Liver (tissue), 9 donors: ENCODE data around the gene ZDHHC22. TPM values are rescaled to one million over a fixed set of nuclear protein-coding genes. Genes with fewer than 3 reads are reported as not detected.

Experiments used
- DNase-seq: peaks from one replicate; pipeline ENCODE4 v3.0.0-alpha.2; 2017; ENCODE audit warnings: low spot score
- H3K27ac ChIP-seq, 2 donors: one replicate each; pipeline ENCODE4 v1.7.0; 2013; ENCODE audit warnings: inconsistent platforms in 2 of 2, low read length in 2 of 2, control low read depth in 1 of 2, low read depth in 1 of 2, mild to moderate bottlenecking in 1 of 2
- H3K27me3 ChIP-seq, 4 donors: one replicate each; pipeline versions ENCODE4 v1.6.1 to v1.7.0; 2013; ENCODE audit warnings: low read length in 3 of 4, inconsistent platforms in 1 of 4, mild to moderate bottlenecking in 1 of 4, moderate library complexity in 1 of 4; ENCODE audit not compliant: control insufficient read depth in 4 of 4, insufficient read depth in 4 of 4
- H3K36me3 ChIP-seq, 4 donors: one replicate each; pipeline versions ENCODE4 v1.6.1 to v1.7.0; 2013; ENCODE audit warnings: low read length in 3 of 4, mild to moderate bottlenecking in 3 of 4, low read depth in 1 of 4, moderate library complexity in 1 of 4; ENCODE audit not compliant: control insufficient read depth in 4 of 4, insufficient read depth in 3 of 4
- H3K4me1 ChIP-seq, 4 donors: one replicate each; pipeline versions ENCODE4 v1.6.1 to v1.7.0; 2013; ENCODE audit warnings: low read length in 3 of 4, mild to moderate bottlenecking in 3 of 4, moderate library complexity in 1 of 4; ENCODE audit not compliant: control insufficient read depth in 4 of 4, insufficient read depth in 4 of 4
- H3K4me3 ChIP-seq, 3 donors: one replicate each; pipeline versions ENCODE4 v1.6.1 to v1.7.0; 2013; ENCODE audit warnings: low read length in 3 of 3, control low read depth in 1 of 3, low read depth in 1 of 3, mild to moderate bottlenecking in 1 of 3
- H3K9ac ChIP-seq, 2 donors: one replicate each; pipeline ENCODE4 v1.7.0; 2013; ENCODE audit warnings: low read length in 2 of 2, mild to moderate bottlenecking in 2 of 2, moderate library complexity in 2 of 2, control low read depth in 1 of 2, low read depth in 1 of 2
- H3K9me3 ChIP-seq, 4 donors: one replicate each; pipeline versions ENCODE4 v1.6.1 to v1.7.0; 2013; ENCODE audit warnings: low read length in 3 of 4; ENCODE audit not compliant: control insufficient read depth in 4 of 4
- EGR1 ChIP-seq, 2 donors: IDR thresholded peaks; 2 replicates each; pipeline ENCODE4 v1.6.1; 2016 to 2018; ENCODE audit warnings: antibody characterized with exemption in 2 of 2, low read depth in 2 of 2
- FOXA1 ChIP-seq: IDR thresholded peaks from 2 replicates; pipeline ENCODE4 v1.6.1; 2016; ENCODE audit warnings: antibody characterized with exemption
- FOXA2 ChIP-seq: IDR thresholded peaks from 2 replicates; pipeline ENCODE4 v1.6.1; 2016; ENCODE audit warnings: antibody characterized with exemption
- HNF4A ChIP-seq, 2 donors: conservative IDR thresholded peaks; 2 replicates each; pipeline ENCODE4 v1.6.1; 2016; ENCODE audit warnings: antibody characterized with exemption in 2 of 2, mild to moderate bottlenecking in 2 of 2
- HNF4G ChIP-seq: IDR thresholded peaks from 2 replicates; pipeline ENCODE4 v1.6.1; 2016; ENCODE audit warnings: antibody characterized with exemption
- TAF1 ChIP-seq: conservative IDR thresholded peaks from 2 replicates; pipeline ENCODE4 v1.6.1; 2016; ENCODE audit warnings: antibody characterized with exemption, mild to moderate bottlenecking
- YY1 ChIP-seq: IDR thresholded peaks from 2 replicates; pipeline ENCODE4 v1.6.1; 2016; ENCODE audit warnings: antibody characterized with exemption, mild to moderate bottlenecking
- WGBS: extraction: QIAGEN DNeasy Blood & Tissue Kit; methylation state at CpG from one replicate; pipeline ENCODE4 v1.1.7; 2013; 5-methylcytosine and 5-hydroxymethylcytosine counted together
- polyA plus RNA-seq, 2 donors: library from polyadenylated mRNA; stranded (reverse) in 1 of 2; unstranded in 1 of 2; fragments of 200-250 nt in 1 of 2; fragments of >200 nt in 1 of 2; fragmentation: Nextera tagmentation in 1 of 2; extraction: Ambion mirVana in 1 of 2; gene quantifications; one replicate each; pipeline versions ENCODE4 v1.2.1 to v1.2.3, GENCODE V29; 2013 to 2015
- total RNA-seq, 2 donors: library from RNA; depleted of rRNA; stranded (reverse); fragments of >200 nt; gene quantifications; one replicate each; pipeline ENCODE4 v1.2.3, GENCODE V29; 2014
- TF ChIP-seq, protein P1 (sequence below): IDR thresholded peaks from 2 replicates; pipeline ENCODE4 v1.6.1; 2016; ENCODE audit warnings: antibody characterized with exemption
- TF ChIP-seq, protein P2 (sequence below): IDR thresholded peaks from 2 replicates; pipeline ENCODE4 v1.6.1; 2016; ENCODE audit warnings: antibody characterized with exemption, mild to moderate bottlenecking
- TF ChIP-seq, protein P3 (sequence below): IDR thresholded peaks from 2 replicates; pipeline ENCODE4 v1.6.1; 2016; ENCODE audit warnings: antibody characterized with exemption
- TF ChIP-seq, protein P4 (sequence below): fragments of 150-350 bp; IDR thresholded peaks from 2 replicates; pipeline ENCODE4 v1.5.1; 2017; ENCODE audit warnings: improper control_type of control experiment, low read depth, low read length; ENCODE audit not compliant: missing input control
- TF ChIP-seq, protein P5 (sequence below): IDR thresholded peaks from 2 replicates; pipeline ENCODE4 v1.6.1; 2016; ENCODE audit warnings: antibody characterized with exemption
- donor health status: healthy.
- donor health status: healthy.
- donor health status: healthy.
- donor health status: healthy.
- donor health status: healthy.

Gene ZDHHC22
- total and polyA plus RNA-seq, 4 donors = not detected

DNA sequence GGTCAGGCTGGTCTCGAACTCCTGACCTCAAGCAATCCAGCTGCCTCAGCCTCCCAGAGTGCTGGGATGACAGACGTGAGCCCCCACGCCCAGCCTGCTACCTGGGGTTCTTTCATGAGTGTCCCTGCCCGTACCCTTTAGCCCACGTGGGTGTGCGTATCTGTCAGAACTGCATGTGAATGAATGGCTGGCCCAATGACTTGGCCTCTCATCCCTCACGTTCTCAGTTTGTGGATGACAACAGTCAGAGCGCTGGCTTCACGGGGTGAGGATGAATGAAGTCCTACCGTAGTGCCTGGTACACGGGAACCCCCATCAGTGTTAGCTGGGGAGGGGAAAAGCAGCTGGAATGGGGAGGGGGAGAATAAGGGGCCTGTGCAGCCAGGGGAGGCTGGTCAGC, 16.1 kb upstream of the ZDHHC22 start:
- Histone ChIP-seq H3K9me3 (no peaks in the 10 kb centered on the region), H3K4me3 (no peak overlapping the region), H3K4me1 (no peaks in the 10 kb centered on the region), H3K9ac (no peak overlapping the region), H3K27me3 (peaks cover 0 to 4% (median 4%) of the 10 kb centered on the region in 4 donors), H3K27ac (no peak overlapping the region), H3K36me3 (no peaks in the 10 kb centered on the region)
- DNase-seq = no peak
- 59% methylated on average over 11 of the region's 11 CpGs for WGBS
- TF ChIP-seq YY1 (no peak), FOXA2 (no peak)

DNA sequence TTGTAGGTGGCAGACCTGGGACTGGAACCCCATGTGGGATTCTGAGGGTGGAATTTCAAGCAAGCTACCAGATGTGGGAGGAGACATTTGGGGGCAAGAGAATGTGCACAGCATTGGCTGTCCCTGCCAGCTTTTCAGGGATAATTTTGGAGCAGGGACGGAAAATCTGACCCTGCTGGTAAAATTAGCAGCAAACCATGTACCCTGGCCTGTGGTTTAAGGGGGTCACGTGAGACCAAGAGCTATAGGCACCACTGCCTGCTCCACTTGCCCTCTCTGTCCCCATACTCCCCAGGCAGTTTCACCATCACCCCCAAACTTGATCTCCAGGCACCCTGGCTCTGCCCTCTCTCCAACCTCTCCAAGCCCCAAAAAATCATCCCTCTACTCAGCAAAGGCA, 13.5 kb upstream of the ZDHHC22 start:
- WGBS = 57% methylated on average over 2 of the region's 2 CpGs
- H3K9me3 ChIP-seq = no peaks in the 10 kb centered on the region
- DNase-seq = no peak

DNA sequence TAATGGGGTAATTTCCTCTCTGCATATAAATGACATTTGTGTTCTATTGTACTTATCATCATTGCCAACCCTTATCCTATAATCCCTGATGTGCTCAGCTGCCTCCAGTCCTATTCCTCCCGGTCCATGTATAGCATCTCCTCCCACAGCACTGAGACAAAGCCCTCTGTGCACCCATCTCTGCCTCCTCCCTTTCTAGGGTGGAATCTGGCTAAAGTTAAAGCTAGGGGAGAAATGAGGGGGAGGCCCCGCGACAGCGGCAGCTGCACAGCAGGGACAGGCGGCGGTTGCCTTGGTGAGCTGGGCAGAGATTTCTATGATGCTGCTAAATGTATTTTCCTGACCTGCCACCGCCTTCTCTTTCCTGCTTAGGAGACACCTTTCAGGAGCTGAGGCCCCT, 12.8 kb upstream of the ZDHHC22 start:
- TF ChIP-seq, protein P1, sequence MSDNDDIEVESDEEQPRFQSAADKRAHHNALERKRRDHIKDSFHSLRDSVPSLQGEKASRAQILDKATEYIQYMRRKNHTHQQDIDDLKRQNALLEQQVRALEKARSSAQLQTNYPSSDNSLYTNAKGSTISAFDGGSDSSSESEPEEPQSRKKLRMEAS = no peak
- TF ChIP-seq, protein P2, sequence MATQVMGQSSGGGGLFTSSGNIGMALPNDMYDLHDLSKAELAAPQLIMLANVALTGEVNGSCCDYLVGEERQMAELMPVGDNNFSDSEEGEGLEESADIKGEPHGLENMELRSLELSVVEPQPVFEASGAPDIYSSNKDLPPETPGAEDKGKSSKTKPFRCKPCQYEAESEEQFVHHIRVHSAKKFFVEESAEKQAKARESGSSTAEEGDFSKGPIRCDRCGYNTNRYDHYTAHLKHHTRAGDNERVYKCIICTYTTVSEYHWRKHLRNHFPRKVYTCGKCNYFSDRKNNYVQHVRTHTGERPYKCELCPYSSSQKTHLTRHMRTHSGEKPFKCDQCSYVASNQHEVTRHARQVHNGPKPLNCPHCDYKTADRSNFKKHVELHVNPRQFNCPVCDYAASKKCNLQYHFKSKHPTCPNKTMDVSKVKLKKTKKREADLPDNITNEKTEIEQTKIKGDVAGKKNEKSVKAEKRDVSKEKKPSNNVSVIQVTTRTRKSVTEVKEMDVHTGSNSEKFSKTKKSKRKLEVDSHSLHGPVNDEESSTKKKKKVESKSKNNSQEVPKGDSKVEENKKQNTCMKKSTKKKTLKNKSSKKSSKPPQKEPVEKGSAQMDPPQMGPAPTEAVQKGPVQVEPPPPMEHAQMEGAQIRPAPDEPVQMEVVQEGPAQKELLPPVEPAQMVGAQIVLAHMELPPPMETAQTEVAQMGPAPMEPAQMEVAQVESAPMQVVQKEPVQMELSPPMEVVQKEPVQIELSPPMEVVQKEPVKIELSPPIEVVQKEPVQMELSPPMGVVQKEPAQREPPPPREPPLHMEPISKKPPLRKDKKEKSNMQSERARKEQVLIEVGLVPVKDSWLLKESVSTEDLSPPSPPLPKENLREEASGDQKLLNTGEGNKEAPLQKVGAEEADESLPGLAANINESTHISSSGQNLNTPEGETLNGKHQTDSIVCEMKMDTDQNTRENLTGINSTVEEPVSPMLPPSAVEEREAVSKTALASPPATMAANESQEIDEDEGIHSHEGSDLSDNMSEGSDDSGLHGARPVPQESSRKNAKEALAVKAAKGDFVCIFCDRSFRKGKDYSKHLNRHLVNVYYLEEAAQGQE = no peak
- TF ChIP-seq, protein P3, sequence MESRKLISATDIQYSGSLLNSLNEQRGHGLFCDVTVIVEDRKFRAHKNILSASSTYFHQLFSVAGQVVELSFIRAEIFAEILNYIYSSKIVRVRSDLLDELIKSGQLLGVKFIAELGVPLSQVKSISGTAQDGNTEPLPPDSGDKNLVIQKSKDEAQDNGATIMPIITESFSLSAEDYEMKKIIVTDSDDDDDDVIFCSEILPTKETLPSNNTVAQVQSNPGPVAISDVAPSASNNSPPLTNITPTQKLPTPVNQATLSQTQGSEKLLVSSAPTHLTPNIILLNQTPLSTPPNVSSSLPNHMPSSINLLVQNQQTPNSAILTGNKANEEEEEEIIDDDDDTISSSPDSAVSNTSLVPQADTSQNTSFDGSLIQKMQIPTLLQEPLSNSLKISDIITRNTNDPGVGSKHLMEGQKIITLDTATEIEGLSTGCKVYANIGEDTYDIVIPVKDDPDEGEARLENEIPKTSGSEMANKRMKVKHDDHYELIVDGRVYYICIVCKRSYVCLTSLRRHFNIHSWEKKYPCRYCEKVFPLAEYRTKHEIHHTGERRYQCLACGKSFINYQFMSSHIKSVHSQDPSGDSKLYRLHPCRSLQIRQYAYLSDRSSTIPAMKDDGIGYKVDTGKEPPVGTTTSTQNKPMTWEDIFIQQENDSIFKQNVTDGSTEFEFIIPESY = no peak
- no peak for TF ChIP-seq FOXA2
- Histone ChIP-seq H3K9ac (no peak overlapping the region), H3K36me3 (no peaks in the 10 kb centered on the region), H3K4me1 (no peaks in the 10 kb centered on the region), H3K27me3 (peaks cover 0 to 6% (median 4%) of the 10 kb centered on the region in 4 donors), H3K4me3 (no peak overlapping the region), H3K27ac (no peak overlapping the region), H3K9me3 (no peaks in the 10 kb centered on the region)
- DNase-seq = no peak
- WGBS = 70% methylated on average over 7 of the region's 7 CpGs

More for the DNA sequence above, 13.5 kb upstream of the ZDHHC22 start:
- TF ChIP-seq FOXA2 (no peak), HNF4A (conservative IDR thresholded peaks at IDR 0.05) (no peak), EGR1 (IDR thresholded peaks at IDR 0.05; ENCODE audit: low read depth in 2 of 2) (no peak)
- H3K27me3 ChIP-seq = peaks cover 0 to 6% (median 4%) of the 10 kb centered on the region in 4 donors
- H3K4me3 ChIP-seq = no peak overlapping the region
- H3K4me1 ChIP-seq = no peaks in the 10 kb centered on the region
- no peak overlapping the region for H3K27ac ChIP-seq
- no peak overlapping the region for H3K9ac ChIP-seq
- no peaks in the 10 kb centered on the region for H3K36me3 ChIP-seq

DNA sequence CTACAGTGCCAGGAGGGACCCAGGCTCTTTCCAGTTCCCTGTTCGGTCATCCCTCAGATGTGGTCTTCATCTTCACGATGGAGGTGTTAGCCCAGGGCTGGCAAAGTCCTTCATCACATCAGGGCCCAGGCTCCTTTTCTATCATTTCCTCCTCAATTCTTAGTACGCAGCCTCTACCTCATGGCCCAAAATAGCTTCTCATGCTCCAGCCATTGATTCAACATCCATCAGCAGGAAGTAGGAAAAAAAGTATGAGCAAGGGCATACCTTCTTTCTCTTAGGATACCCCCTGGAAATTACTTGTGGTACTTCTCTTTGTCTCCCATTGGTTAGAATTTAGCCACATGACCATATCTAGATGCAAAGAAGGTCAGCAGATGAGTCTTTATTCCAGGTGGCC, 12.2 kb upstream of the ZDHHC22 start:
- Histone ChIP-seq H3K9me3 (no peaks in the 10 kb centered on the region), H3K27me3 (peaks cover 0 to 5% (median 4%) of the 10 kb centered on the region in 4 donors), H3K36me3 (no peaks in the 10 kb centered on the region), H3K4me1 (no peaks in the 10 kb centered on the region), H3K4me3 (no peak overlapping the region), H3K27ac (no peak overlapping the region), H3K9ac (no peak overlapping the region)
- DNase-seq = no peak
- TF ChIP-seq EGR1 (IDR thresholded peaks at IDR 0.05; ENCODE audit: low read depth in 2 of 2) (no peak), TAF1 (no peak), FOXA1 (no peak), FOXA2 (no peak), HNF4G (no peak)
- TF ChIP-seq, protein P4, sequence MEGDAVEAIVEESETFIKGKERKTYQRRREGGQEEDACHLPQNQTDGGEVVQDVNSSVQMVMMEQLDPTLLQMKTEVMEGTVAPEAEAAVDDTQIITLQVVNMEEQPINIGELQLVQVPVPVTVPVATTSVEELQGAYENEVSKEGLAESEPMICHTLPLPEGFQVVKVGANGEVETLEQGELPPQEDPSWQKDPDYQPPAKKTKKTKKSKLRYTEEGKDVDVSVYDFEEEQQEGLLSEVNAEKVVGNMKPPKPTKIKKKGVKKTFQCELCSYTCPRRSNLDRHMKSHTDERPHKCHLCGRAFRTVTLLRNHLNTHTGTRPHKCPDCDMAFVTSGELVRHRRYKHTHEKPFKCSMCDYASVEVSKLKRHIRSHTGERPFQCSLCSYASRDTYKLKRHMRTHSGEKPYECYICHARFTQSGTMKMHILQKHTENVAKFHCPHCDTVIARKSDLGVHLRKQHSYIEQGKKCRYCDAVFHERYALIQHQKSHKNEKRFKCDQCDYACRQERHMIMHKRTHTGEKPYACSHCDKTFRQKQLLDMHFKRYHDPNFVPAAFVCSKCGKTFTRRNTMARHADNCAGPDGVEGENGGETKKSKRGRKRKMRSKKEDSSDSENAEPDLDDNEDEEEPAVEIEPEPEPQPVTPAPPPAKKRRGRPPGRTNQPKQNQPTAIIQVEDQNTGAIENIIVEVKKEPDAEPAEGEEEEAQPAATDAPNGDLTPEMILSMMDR = no peak
- TF ChIP-seq, protein P5, sequence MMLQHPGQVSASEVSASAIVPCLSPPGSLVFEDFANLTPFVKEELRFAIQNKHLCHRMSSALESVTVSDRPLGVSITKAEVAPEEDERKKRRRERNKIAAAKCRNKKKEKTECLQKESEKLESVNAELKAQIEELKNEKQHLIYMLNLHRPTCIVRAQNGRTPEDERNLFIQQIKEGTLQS = no peak
- WGBS = 94% methylated on average over 3 of the region's 3 CpGs
